BLaER1 (cell line): Measurements from ENCODE around the gene PPP1R27.
A peak's percentile ranks its signal among the peaks of the same experiment; 100 is the strongest.

Source experiments
- H3K27ac ChIP-seq: shearing (Covaris generic); formaldehyde crosslinking; 2 replicates; pipeline ENCODE4 v1.8.1; 2022
- H3K27me3 ChIP-seq: shearing (Covaris generic); formaldehyde crosslinking; 2 replicates; pipeline ENCODE4 v1.8.1; 2022
- H3K36me3 ChIP-seq: shearing (Covaris generic); formaldehyde crosslinking; 2 replicates; pipeline ENCODE4 v1.8.1; 2022
- H3K4me1 ChIP-seq: shearing (Covaris generic); formaldehyde crosslinking; 2 replicates; pipeline ENCODE4 v1.8.1; 2022
- H3K4me2 ChIP-seq: shearing (Covaris generic); formaldehyde crosslinking; 2 replicates; pipeline ENCODE4 v1.8.1; 2022
- H3K4me3 ChIP-seq: shearing (Covaris generic); formaldehyde crosslinking; 2 replicates; pipeline ENCODE4 v1.8.1; 2022
- H3K9ac ChIP-seq: shearing (Covaris generic); formaldehyde crosslinking; 2 replicates; pipeline ENCODE4 v1.8.1; 2022
- H3K9me3 ChIP-seq: shearing (Covaris generic); formaldehyde crosslinking; 2 replicates; pipeline ENCODE4 v1.8.1; 2022
- H4K20me1 ChIP-seq: shearing (Covaris generic); formaldehyde crosslinking; 2 replicates; pipeline ENCODE4 v1.8.1; 2022
- Cebpa-rat ChIP-seq: shearing (Covaris generic); IDR thresholded peaks from 2 replicates; pipeline ENCODE4 v1.8.1; 2022

Gene PPP1R27

DNA sequence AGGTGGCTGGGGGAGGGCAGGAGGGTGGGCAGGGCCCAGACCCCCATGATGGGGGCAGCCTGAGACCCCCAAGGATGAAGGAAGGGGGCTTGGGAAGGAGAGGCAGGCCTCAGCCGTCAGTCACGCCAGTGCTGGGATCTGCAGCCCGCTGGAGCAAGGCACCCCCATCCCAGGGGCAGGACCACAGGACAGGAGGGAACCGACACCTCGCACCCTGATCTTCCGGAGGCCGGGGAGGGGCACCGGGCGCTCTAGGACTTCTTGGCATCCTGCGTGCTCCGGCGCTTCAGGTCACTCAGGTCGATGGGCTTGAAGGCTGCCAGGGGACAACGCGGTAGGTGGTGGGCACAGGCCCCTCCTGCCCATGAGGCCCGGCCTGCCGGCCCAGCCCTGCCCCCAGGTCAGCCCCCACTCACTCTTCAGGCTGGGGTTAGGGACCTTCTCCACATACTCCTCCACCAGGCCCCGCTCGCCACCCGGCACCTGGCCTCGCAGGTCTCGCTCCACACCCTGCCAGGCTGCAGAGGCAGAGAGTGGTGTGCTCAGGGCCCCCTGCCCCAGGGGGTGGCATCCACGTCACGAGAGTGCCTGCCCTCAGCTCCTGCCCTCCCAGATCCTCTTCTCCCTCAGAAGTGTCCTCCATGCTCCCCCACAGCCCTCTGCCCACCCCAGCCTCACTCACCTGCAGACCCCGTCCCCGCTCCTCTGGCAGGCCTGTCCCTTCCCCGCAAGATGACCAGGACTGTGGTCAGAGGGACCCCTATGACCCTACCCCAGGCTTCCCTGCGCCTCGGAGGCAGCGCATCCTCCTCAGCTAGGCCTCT is 11.6 kb downstream of the PPP1R27 start:
- H3K9ac ChIP-seq: no peak overlapping the region
- no peaks in the 10 kb centered on the region for H3K9me3 ChIP-seq
- H3K27me3 ChIP-seq: no peaks in the 10 kb centered on the region
- no peak overlapping the region for H3K4me3 ChIP-seq
- TF ChIP-seq Cebpa-rat: no peak
- peaks cover 17% of the 10 kb centered on the region for H4K20me1 ChIP-seq
- H3K36me3 ChIP-seq: peaks cover 28% of the 10 kb centered on the region
- H3K27ac ChIP-seq: peak overlapping the region; percentile 68; the same call in 1 of the 2 replicates
- no peak overlapping the region for H3K4me2 ChIP-seq
- peaks cover 25% of the 10 kb centered on the region for H3K4me1 ChIP-seq

- Histone ChIP-seq H4K20me1 (peaks cover 17% of the 10 kb centered on the region), H3K4me3 (no peak overlapping the region), H3K27ac (peak overlapping the region; percentile 68; the same call in 1 of the 2 replicates), H3K4me1 (peaks cover 17% of the 10 kb centered on the region), H3K9ac (0 out of 2 replicates have a peak overlapping the region, but pooled peaks have one; percentile 53), H3K27me3 (no peaks in the 10 kb centered on the region), H3K4me2 (peak overlapping the region; percentile 71), H3K9me3 (no peaks in the 10 kb centered on the region), H3K36me3 (peaks cover 28% of the 10 kb centered on the region)
- no peak for TF ChIP-seq Cebpa-rat
Measured at GRCh38 chr17:81822312-81822637, 12.6 kb downstream of the PPP1R27 start.

DNA sequence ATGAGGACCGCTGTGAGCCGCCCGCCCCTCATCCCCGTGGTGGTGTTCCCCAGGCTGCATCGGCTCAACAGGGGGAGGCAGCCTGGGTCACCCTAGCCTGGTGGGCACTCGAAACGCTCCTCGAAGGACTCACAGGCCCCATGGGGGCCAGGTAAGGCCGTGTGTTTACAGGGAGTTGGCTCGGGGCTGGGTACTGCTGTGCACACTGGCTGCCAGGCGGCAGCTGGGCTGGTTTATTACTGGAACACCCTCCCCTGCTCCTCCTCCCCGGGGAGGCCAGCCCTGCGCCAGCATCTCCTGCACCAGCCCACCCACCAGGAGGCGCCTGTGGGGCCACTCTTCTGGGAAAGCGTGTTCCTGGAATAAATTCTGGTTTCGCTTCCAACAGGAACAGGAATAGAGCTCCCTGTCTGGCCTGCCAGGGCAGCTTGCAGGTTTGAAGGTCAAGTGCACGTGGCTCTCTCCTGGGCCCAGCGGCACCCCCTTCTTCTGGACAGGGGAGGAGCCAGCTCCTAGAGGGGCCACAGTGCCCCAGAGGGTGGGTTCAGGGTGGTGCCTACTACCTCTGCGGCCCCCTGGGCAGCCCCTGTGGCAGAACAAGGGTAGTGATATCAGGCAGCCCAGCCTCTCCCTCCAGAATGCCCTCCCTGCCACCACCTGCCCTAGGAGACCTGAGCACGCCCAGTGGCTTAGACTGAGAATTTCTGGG is 13.1 kb downstream of the PPP1R27 start:
- Histone ChIP-seq H3K36me3 (peaks cover 28% of the 10 kb centered on the region), H3K4me1 (peaks cover 17% of the 10 kb centered on the region), H3K9ac (peak overlapping the region; percentile 53; the same call in 1 of the 2 replicates), H3K27ac (peak overlapping the region; percentile 68), H4K20me1 (peaks cover 17% of the 10 kb centered on the region), H3K4me3 (no peak overlapping the region), H3K27me3 (no peaks in the 10 kb centered on the region), H3K4me2 (peak overlapping the region; percentile 71), H3K9me3 (no peaks in the 10 kb centered on the region)
- no peak for TF ChIP-seq Cebpa-rat

- Histone ChIP-seq H3K27me3 (no peaks in the 10 kb centered on the region), H3K4me1 (peaks cover 17% of the 10 kb centered on the region), H3K9ac (peak overlapping the region; percentile 53; the same call in 1 of the 2 replicates), H4K20me1 (peaks cover 13% of the 10 kb centered on the region), H3K4me3 (no peak overlapping the region), H3K9me3 (no peaks in the 10 kb centered on the region), H3K36me3 (peaks cover 28% of the 10 kb centered on the region), H3K27ac (peak overlapping the region; percentile 68), H3K4me2 (peak overlapping the region; percentile 71)
- TF ChIP-seq Cebpa-rat: no peak
Measured at GRCh38 chr17:81821147-81821546, 13.7 kb downstream of the PPP1R27 start.

GRCh38 chr17:81819708-81820107 is 15.1 kb downstream of the PPP1R27 start:
- no peaks in the 10 kb centered on the region for H3K9me3 ChIP-seq
- no peaks in the 10 kb centered on the region for H3K27me3 ChIP-seq
- H3K4me3 ChIP-seq: no peak overlapping the region
- no peak overlapping the region for H3K4me2 ChIP-seq
- no peak for TF ChIP-seq Cebpa-rat
- H3K27ac ChIP-seq: no peak overlapping the region
- H3K36me3 ChIP-seq: peaks cover 26% of the 10 kb centered on the region
- peaks cover 27% of the 10 kb centered on the region for H3K4me1 ChIP-seq
- no peak overlapping the region for H3K9ac ChIP-seq
- H4K20me1 ChIP-seq: no peaks in the 10 kb centered on the region; the same call in 1 of the 2 replicates

- TF ChIP-seq Cebpa-rat: no peak
- Histone ChIP-seq H4K20me1 (no peaks in the 10 kb centered on the region), H3K4me1 (peaks cover 46% of the 10 kb centered on the region), H3K4me2 (no peak overlapping the region), H3K27ac (no peak overlapping the region), H3K36me3 (peaks cover 6% of the 10 kb centered on the region; the same call in 1 of the 2 replicates), H3K27me3 (no peaks in the 10 kb centered on the region), H3K4me3 (no peak overlapping the region), H3K9me3 (no peaks in the 10 kb centered on the region), H3K9ac (no peak overlapping the region)
Measured at GRCh38 chr17:81817758-81818147, 17.1 kb downstream of the PPP1R27 start.

- no peaks in the 10 kb centered on the region for H3K36me3 ChIP-seq
- H3K9me3 ChIP-seq: no peaks in the 10 kb centered on the region
- H3K27ac ChIP-seq: peak overlapping the region; percentile 50; the same call in 1 of the 2 replicates
- H3K4me1 ChIP-seq: peaks cover 48% of the 10 kb centered on the region
- no peaks in the 10 kb centered on the region for H3K27me3 ChIP-seq
- H3K4me2 ChIP-seq: peak overlapping the region; percentile 50; the same call in 1 of the 2 replicates
- TF ChIP-seq Cebpa-rat: no peak
- H4K20me1 ChIP-seq: no peaks in the 10 kb centered on the region
- no peak overlapping the region for H3K4me3 ChIP-seq
- no peak overlapping the region for H3K9ac ChIP-seq
Measured at GRCh38 chr17:81815646-81815986, 19.2 kb downstream of the PPP1R27 start.

DNA sequence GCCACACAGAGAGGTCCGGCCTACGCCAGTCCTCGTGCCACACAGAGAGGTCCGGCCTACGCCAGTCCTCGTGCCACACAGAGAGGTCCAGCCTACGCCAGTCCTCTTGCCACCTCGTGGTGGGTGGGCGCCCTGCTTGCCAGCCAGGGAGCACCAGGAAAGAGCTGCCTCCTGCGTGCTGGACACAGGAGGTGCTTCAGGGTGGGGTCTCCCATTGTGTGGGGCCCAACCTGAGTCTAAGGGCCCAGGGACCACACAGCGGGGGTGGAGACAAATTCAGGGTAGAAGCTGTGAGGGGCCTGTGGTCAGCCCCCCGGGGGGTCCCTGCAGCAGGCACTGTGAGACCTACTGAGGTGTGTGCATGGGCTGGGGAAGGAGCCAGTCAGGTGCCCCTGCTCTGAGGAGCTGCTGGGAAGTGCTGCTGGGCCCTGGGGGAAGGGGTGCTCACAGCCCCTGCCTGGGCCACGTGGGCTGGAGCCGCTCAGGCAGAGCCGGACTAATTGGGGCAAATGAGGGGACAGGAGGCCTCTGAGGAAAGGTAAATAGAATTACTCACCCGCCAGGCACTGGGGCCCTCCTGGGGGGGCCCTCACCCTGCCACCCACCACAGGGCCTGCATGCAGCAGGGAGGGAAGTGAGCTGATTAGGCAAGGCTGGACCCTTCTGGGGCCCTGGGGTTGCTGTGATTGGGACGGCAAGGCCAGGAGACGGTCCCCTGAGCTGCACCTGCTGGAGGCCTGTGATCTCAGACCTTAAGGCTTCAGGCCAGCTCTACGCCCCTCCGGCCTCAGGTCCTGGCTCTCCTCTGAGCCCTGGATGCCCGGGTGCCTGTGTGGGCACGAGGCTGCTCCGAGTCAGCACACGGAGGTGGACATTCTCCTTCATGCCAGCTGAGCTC is 19.9 kb downstream of the PPP1R27 start:
- Histone ChIP-seq H3K9ac (no peak overlapping the region), H3K36me3 (no peaks in the 10 kb centered on the region), H4K20me1 (no peaks in the 10 kb centered on the region), H3K9me3 (no peaks in the 10 kb centered on the region), H3K4me3 (no peak overlapping the region), H3K27me3 (no peaks in the 10 kb centered on the region), H3K27ac (peak overlapping the region; percentile 50), H3K4me2 (peak overlapping the region; percentile 50), H3K4me1 (peaks cover 53% of the 10 kb centered on the region)
- no peak for TF ChIP-seq Cebpa-rat

GRCh38 chr17:81813861-81814683 is 20.8 kb downstream of the PPP1R27 start:
- Histone ChIP-seq H3K9ac (no peak overlapping the region), H3K9me3 (no peaks in the 10 kb centered on the region), H3K27me3 (0 out of 2 replicates have a peak, but pooled peaks cover under 1% of the 10 kb centered on the region), H4K20me1 (no peaks in the 10 kb centered on the region), H3K36me3 (no peaks in the 10 kb centered on the region), H3K4me3 (no peak overlapping the region), H3K27ac (no peak overlapping the region), H3K4me1 (peaks cover 62% of the 10 kb centered on the region), H3K4me2 (peak overlapping the region; percentile 82)
- no peak for TF ChIP-seq Cebpa-rat
